NCI-H446 treated with DMSO at 0.1 percent for 48 hours (cell line): ENCODE measurements around the gene MFAP1.

ENCODE experiments used
- DNase-seq: peaks from one replicate; lab custom pipeline; 2025; lab: John Stamatoyannopoulos, UW

MFAP1 gene

GRCh38 chr15:43776101-43776717, 48.3 kb downstream of the MFAP1 start:
- no peak for DNase-seq

- DNase-seq, result no peak
Observed at GRCh38 chr15:43775411-43775965, 49.0 kb downstream of the MFAP1 start.

- no peak for DNase-seq
Observed at GRCh38 chr15:43774062-43774461, 50.4 kb downstream of the MFAP1 start.

GRCh38 chr15:43772624-43773023, 51.9 kb downstream of the MFAP1 start:
- no peak for DNase-seq

GRCh38 chr15:43771816-43772215, 52.7 kb downstream of the MFAP1 start:
- no peak for DNase-seq

GRCh38 chr15:43769584-43770228, 54.8 kb downstream of the MFAP1 start:
- peak; percentile 17 for DNase-seq

GRCh38 chr15:43763819-43764446, 60.6 kb downstream of the MFAP1 start:
- no peak for DNase-seq

GRCh38 chr15:43762824-43763223, 61.7 kb downstream of the MFAP1 start:
- no peak for DNase-seq
